GM23338 (cell line): ENCODE measurements around the gene BTG3. TPM values are rescaled to one million over a fixed set of nuclear protein-coding genes. Genes with fewer than 3 reads are reported as not detected.
A peak's percentile ranks its signal among the peaks of the same experiment; 100 is the strongest.

Experiments
- ATAC-seq: fragments of 200-7000 bp; cut with Tn5 transposase; 3 replicates; pipeline ENCODE4 v1.9.1; 2020
- DNase-seq: peaks from one replicate; pipeline ENCODE4 v3.0.0-alpha.2; 2015; ENCODE audit warnings: low spot score
- H2AFZ ChIP-seq: fragments of 200-600 bp; sonication (generic); 2 replicates; pipeline ENCODE4 v1.8.0; 2016; ENCODE audit warnings: antibody characterized with exemption, mild to moderate bottlenecking, moderate library complexity
- H3F3A ChIP-seq: fragments of 200-600 bp; sonication (generic); replicated peaks from 2 replicates; pipeline ENCODE4 v1.8.0; 2017; ENCODE audit warnings: antibody characterized with exemption, mixed run types, low read depth
- H3K27ac ChIP-seq: fragments of 200-600 bp; sonication (generic); 2 replicates; pipeline ENCODE4 v1.6.1; 2016; ENCODE audit warnings: low read depth
- H3K27me3 ChIP-seq: fragments of 200-600 bp; sonication (generic); 2 replicates; pipeline ENCODE4 v1.8.0; 2016; ENCODE audit warnings: mild to moderate bottlenecking, mixed run types, moderate library complexity; ENCODE audit not compliant: insufficient read depth
- H3K36me3 ChIP-seq: fragments of 200-600 bp; sonication (generic); 2 replicates; pipeline ENCODE4 v1.8.0; 2016; ENCODE audit warnings: mild to moderate bottlenecking; ENCODE audit not compliant: insufficient read depth
- H3K4me1 ChIP-seq: fragments of 200-600 bp; sonication (generic); 2 replicates; pipeline ENCODE4 v1.8.0; 2016; ENCODE audit warnings: mild to moderate bottlenecking, moderate library complexity; ENCODE audit not compliant: insufficient read depth
- H3K4me2 ChIP-seq: fragments of 200-600 bp; sonication (generic); 2 replicates; pipeline ENCODE4 v1.7.1; 2017; ENCODE audit warnings: mixed run types
- H3K4me3 ChIP-seq: fragments of 200-600 bp; sonication (generic); 2 replicates; pipeline ENCODE4 v1.6.1; 2016; ENCODE audit warnings: mixed run types
- H3K79me2 ChIP-seq: fragments of 200-600 bp; sonication (generic); replicated peaks from 2 replicates; pipeline ENCODE4 v1.8.0; 2017; ENCODE audit warnings: mild to moderate bottlenecking; ENCODE audit not compliant: insufficient read depth
- H3K9me2 ChIP-seq: fragments of 200-600 bp; sonication (generic); 2 replicates; pipeline ENCODE4 v1.8.0; 2017; ENCODE audit not compliant: insufficient read depth
- H4K20me1 ChIP-seq: fragments of 200-600 bp; sonication (generic); replicated peaks from 2 replicates; pipeline ENCODE4 v1.8.0; 2017; ENCODE audit warnings: mild to moderate bottlenecking; ENCODE audit not compliant: insufficient read depth
- H3K27ac Mint-ChIP-seq: 2 replicates; pipeline ENCODE4 v1.8.0; 2020; ENCODE audit warnings: inconsistent platforms, mild to moderate bottlenecking, moderate library complexity, mixed read lengths
- H3K27me3 Mint-ChIP-seq: 3 replicates; pipeline ENCODE4 v1.8.0; 2022; ENCODE audit warnings: low read depth, mild to moderate bottlenecking, moderate library complexity, mixed read lengths, inconsistent platforms; ENCODE audit not compliant: insufficient read depth, poor library complexity
- H3K36me3 Mint-ChIP-seq: 3 replicates; pipeline ENCODE4 v1.8.0; 2021; ENCODE audit warnings: low read depth, mild to moderate bottlenecking, inconsistent platforms, moderate library complexity, mixed read lengths
- H3K4me1 Mint-ChIP-seq: 3 replicates; pipeline ENCODE4 v1.8.0; 2020; ENCODE audit warnings: mild to moderate bottlenecking, inconsistent platforms, mixed read lengths
- H3K4me3 Mint-ChIP-seq: 3 replicates; pipeline ENCODE4 v1.8.0; 2021; ENCODE audit warnings: moderate library complexity, mild to moderate bottlenecking, inconsistent platforms, mixed read lengths
- H3K9me3 Mint-ChIP-seq: 3 replicates; pipeline ENCODE4 v1.8.0; 2020; ENCODE audit warnings: moderate library complexity, mild to moderate bottlenecking, inconsistent platforms, mixed read lengths
- CREB1 ChIP-seq: fragments of 250-450 bp; sonication (Bioruptor Pico); IDR thresholded peaks from 2 replicates; pipeline ENCODE4 v1.5.0; 2020; ENCODE audit warnings: low read depth, mild to moderate bottlenecking, moderate library complexity
- ETS1 ChIP-seq: IDR thresholded peaks from 2 replicates; pipeline ENCODE4 v1.6.1; 2016; ENCODE audit warnings: antibody characterized with exemption
- JUNB ChIP-seq: IDR thresholded peaks from one replicate; pipeline ENCODE4 v1.6.1; 2016; ENCODE audit warnings: antibody characterized with exemption; ENCODE audit not compliant: unreplicated experiment
- POLR2AphosphoS5 ChIP-seq: IDR thresholded peaks from 2 replicates; pipeline ENCODE4 v1.6.1; 2016; ENCODE audit warnings: antibody characterized with exemption, low read depth
- STAT1 ChIP-seq: IDR thresholded peaks from one replicate; pipeline ENCODE4 v1.6.1; 2016; ENCODE audit warnings: antibody characterized with exemption; ENCODE audit not compliant: unreplicated experiment
- ZNF114 ChIP-seq: fragments of 250-450 bp; sonication (Bioruptor Pico); IDR thresholded peaks from 2 replicates; pipeline ENCODE4 v1.5.0; 2020; ENCODE audit warnings: mild to moderate bottlenecking, moderate library complexity
- ZNF331 ChIP-seq: fragments of 250-450 bp; sonication (Bioruptor Pico); IDR thresholded peaks from 2 replicates; pipeline ENCODE4 v1.5.0; 2020; ENCODE audit warnings: low read depth, mild to moderate bottlenecking, moderate library complexity
- polyA plus RNA-seq: library from polyadenylated mRNA; unstranded; fragments of >200 nt; fragmentation: Nextera tagmentation; extraction: Ambion mirVana; gene quantifications from 2 replicates; pipeline ENCODE4 v1.2.1, GENCODE V29; 2016
- total RNA-seq: library from RNA; depleted of rRNA; stranded (reverse); fragments of >200 nt; shearing (Covaris generic); gene quantifications from 2 replicates; pipeline ENCODE4 v1.2.3, GENCODE V29; 2014
- TF ChIP-seq, protein P1 (sequence below), 2 experiments: fragments of 200-600 bp in 1 of 2; sonication (generic) in 1 of 2; conservative IDR thresholded peaks; 2 replicates each; pipeline versions ENCODE4 v1.5.1 to v1.6.1; 2016 to 2017; ENCODE audit warnings: antibody characterized with exemption in 2 of 2, low read depth in 2 of 2, mild to moderate bottlenecking in 2 of 2, moderate library complexity in 1 of 2

Gene BTG3
- total and polyA plus RNA-seq, 2 experiments from 2014 or later: 24.0 to 43.8 TPM

DNA sequence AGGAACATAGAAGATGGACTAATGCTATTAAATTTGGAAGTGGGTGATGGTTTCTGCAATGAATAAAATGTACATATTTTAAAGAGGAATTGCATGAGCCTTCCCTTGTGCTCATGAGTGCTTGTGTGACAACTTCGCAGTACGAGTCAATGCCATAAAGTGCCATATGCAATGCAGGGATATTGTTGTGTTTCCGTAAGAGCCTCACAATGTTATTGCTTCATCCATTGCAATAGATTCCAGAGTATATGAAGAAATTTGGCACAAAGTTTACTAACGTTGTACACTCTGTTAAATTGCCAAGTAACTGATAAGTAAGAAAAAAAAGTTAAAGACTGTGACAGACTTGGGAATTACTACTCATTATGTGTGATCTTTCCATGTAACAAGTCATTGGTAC is 22.3 kb downstream of the BTG3 start (continued):
- TF ChIP-seq CREB1 (CRISPR knock-in tag): no peak
- no peak for TF ChIP-seq JUNB
- no peak for TF ChIP-seq STAT1
- TF ChIP-seq, protein P1, sequence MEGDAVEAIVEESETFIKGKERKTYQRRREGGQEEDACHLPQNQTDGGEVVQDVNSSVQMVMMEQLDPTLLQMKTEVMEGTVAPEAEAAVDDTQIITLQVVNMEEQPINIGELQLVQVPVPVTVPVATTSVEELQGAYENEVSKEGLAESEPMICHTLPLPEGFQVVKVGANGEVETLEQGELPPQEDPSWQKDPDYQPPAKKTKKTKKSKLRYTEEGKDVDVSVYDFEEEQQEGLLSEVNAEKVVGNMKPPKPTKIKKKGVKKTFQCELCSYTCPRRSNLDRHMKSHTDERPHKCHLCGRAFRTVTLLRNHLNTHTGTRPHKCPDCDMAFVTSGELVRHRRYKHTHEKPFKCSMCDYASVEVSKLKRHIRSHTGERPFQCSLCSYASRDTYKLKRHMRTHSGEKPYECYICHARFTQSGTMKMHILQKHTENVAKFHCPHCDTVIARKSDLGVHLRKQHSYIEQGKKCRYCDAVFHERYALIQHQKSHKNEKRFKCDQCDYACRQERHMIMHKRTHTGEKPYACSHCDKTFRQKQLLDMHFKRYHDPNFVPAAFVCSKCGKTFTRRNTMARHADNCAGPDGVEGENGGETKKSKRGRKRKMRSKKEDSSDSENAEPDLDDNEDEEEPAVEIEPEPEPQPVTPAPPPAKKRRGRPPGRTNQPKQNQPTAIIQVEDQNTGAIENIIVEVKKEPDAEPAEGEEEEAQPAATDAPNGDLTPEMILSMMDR (conservative IDR thresholded peaks at IDR 0.05; ENCODE audit: low read depth in 2 of 2): no peak
- no peak for TF ChIP-seq POLR2AphosphoS5

DNA sequence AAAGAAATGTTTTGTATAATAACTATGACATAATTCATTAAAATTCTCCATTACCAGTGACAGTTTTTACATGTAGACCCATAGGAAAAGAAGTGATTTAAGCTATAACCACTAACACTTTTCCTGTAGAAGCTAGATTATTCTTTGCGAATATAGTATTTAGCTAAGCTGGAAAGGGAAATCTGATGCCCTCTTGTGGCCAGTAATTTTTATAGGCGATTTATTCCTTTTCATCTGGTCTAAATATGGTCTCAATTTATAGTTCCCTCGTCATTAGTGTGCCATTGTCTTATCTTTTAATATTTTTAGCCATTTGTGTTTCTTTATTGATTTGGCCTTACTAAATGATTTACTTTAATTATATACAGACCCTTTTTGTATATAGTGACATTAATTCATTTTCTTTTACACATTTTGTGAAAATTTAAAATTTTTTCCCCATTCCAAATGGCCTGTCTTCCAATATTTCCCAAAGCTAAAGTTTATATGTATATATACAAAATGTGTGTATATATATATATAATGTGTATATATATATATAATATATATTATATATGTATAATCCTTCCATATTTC is 26.7 kb downstream of the BTG3 start:
- Histone ChIP-seq H4K20me1 (peaks cover 7% of the 10 kb centered on the region; the same call in 1 of the 2 replicates), H3F3A (no peaks in the 10 kb centered on the region), H2AFZ (no peak overlapping the region), H3K27me3 (no peaks in the 10 kb centered on the region), H3K27ac (no peak overlapping the region), H3K4me2 (no peak overlapping the region), H3K4me3 (no peak overlapping the region), H3K79me2 (peaks cover 20% of the 10 kb centered on the region), H3K9me2 (no peaks in the 10 kb centered on the region), H3K36me3 (no peaks in the 10 kb centered on the region), H3K4me1 (no peaks in the 10 kb centered on the region)
- peaks cover 4% of the 10 kb centered on the region for H3K4me1 Mint-ChIP-seq
- no peaks in the 10 kb centered on the region; the same call in 2 of the 3 replicates for H3K36me3 Mint-ChIP-seq
- ATAC-seq (no peak), DNase-seq (peak; percentile 61)
- H3K4me3 Mint-ChIP-seq: no peak overlapping the region
- TF ChIP-seq CREB1 (CRISPR knock-in tag): no peak
- no peak for TF ChIP-seq ZNF331
- TF ChIP-seq ZNF114: no peak
- no peak for TF ChIP-seq ETS1
- TF ChIP-seq, protein P1 (conservative IDR thresholded peaks at IDR 0.05; ENCODE audit: low read depth in 2 of 2): peak; percentile 51 to 71
- no peaks in the 10 kb centered on the region; the same call in 2 of the 3 replicates for H3K9me3 Mint-ChIP-seq
- no peak overlapping the region for H3K27ac Mint-ChIP-seq
- H3K27me3 Mint-ChIP-seq: no peaks in the 10 kb centered on the region
